ENCODE measurements around the gene SEC63. TPM values are rescaled to one million over a fixed set of nuclear protein-coding genes. Genes with fewer than 3 reads are reported as not detected.

The SEC63 gene
- polyA plus RNA-seq, 1 of the 3 experiments (the other 2 are of a cell fraction): 13.2 TPM

DNA sequence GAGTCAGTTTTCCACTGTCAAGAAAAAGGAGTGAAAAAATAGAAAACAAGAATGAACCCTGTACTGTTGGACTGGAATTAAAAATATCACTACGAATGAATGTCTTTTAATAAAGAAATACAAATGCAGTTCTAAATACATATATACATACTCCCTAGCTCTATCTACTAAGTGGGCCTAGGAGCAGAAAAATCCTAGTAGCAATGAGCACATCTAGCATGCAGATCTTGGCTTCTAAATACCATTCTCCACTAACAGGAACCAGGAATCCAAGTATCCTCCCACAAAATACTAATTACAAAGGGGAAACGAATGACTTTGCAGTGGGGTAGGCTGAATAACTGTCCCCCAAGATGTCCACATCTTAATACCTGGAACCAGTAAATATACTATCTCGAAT lies 25.4 kb downstream of the SEC63 start:
- POLR2A ChIA-PET: no interaction called here
- Histone ChIP-seq H2AFZ (ENCODE audit: low read depth) (no peak overlapping the region), H3K27me3 (ENCODE audit: insufficient read depth) (no peaks in the 10 kb centered on the region), H3K9me3 (no peaks in the 10 kb centered on the region), H3K4me1 (ENCODE audit: control insufficient read depth in 1 of 2, insufficient read depth in 2 of 2, low read depth in 1 of 2, low read length in 1 of 2) (no peaks in the 10 kb centered on the region), H3K27ac (ENCODE audit: low read depth in 2 of 2, low read length in 1 of 2) (no peak overlapping the region), H3K9me2 (no peaks in the 10 kb centered on the region; the same call in 1 of the 2 replicates), H3K9ac (no peak overlapping the region), H3F3A (replicated peaks; ENCODE audit: insufficient read depth) (peaks cover 11% of the 10 kb centered on the region), H3K4me3 (ENCODE audit: low read depth in 2 of 2, low read length in 1 of 2) (no peak overlapping the region), H4K20me1 (ENCODE audit: insufficient read depth) (peaks cover 46% of the 10 kb centered on the region), H3K79me2 (ENCODE audit: insufficient read depth) (peaks cover 79% of the 10 kb centered on the region), H3K36me3 (replicated peaks in 1 of 2; ENCODE audit: control insufficient read depth in 1 of 2, insufficient read depth in 2 of 2, low read length in 1 of 2) (peaks cover 10 to 24% of the 10 kb centered on the region in 2 experiments), H3K4me2 (no peak overlapping the region)
- CTCF ChIA-PET: no interaction called here
- no peak for TF ChIP-seq CHD2 (IDR thresholded peaks at IDR 0.05; ENCODE audit: low read length, partially characterized antibody)
- TF ChIP-seq ZBTB33 (IDR thresholded peaks at IDR 0.05; ENCODE audit: borderline replicate concordance, low read depth): no peak
- TF ChIP-seq MEF2A (IDR thresholded peaks at IDR 0.05; ENCODE audit: borderline replicate concordance, low read depth): no peak
- no peak for TF ChIP-seq ELF1 (IDR thresholded peaks at IDR 0.05)
- no peak for TF ChIP-seq SMC3 (IDR thresholded peaks at IDR 0.05; ENCODE audit: low read depth, low read length)
- TF ChIP-seq MXI1 (IDR thresholded peaks at IDR 0.05; ENCODE audit: low read depth, low read length): no peak
- no peak for TF ChIP-seq NFIC (IDR thresholded peaks at IDR 0.05; ENCODE audit: borderline replicate concordance)
- no peak for TF ChIP-seq FOXM1 (IDR thresholded peaks at IDR 0.05; ENCODE audit: low read depth)
- no peak for TF ChIP-seq GATA2 (CRISPR knock-in tag; IDR thresholded peaks at IDR 0.05)
- no peak for TF ChIP-seq EZH2phosphoT487 (IDR thresholded peaks at IDR 0.05; ENCODE audit: borderline replicate concordance, low read depth)
- TF ChIP-seq, protein P1, sequence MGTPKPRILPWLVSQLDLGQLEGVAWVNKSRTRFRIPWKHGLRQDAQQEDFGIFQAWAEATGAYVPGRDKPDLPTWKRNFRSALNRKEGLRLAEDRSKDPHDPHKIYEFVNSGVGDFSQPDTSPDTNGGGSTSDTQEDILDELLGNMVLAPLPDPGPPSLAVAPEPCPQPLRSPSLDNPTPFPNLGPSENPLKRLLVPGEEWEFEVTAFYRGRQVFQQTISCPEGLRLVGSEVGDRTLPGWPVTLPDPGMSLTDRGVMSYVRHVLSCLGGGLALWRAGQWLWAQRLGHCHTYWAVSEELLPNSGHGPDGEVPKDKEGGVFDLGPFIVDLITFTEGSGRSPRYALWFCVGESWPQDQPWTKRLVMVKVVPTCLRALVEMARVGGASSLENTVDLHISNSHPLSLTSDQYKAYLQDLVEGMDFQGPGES (IDR thresholded peaks at IDR 0.05; ENCODE audit: low read depth, low read length): no peak
- no peak for TF ChIP-seq YY1 (IDR thresholded peaks at IDR 0.05; ENCODE audit: low read depth)
- TF ChIP-seq TEAD4 (IDR thresholded peaks at IDR 0.05; ENCODE audit: borderline replicate concordance, insufficient read depth): no peak
- no peak for TF ChIP-seq RFX5 (IDR thresholded peaks at IDR 0.05; ENCODE audit: low read length)
- TF ChIP-seq, protein P2, sequence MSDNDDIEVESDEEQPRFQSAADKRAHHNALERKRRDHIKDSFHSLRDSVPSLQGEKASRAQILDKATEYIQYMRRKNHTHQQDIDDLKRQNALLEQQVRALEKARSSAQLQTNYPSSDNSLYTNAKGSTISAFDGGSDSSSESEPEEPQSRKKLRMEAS (IDR thresholded peaks at IDR 0.05; ENCODE audit: low read depth): no peak
- TF ChIP-seq RCOR1 (IDR thresholded peaks at IDR 0.05; ENCODE audit: low read length): no peak
- DNase-seq: no peak
- 97% methylated on average over 3 of the region's 3 CpGs for WGBS (ENCODE audit: low lambda C conversion rate)

- H3K36me3 ChIP-seq (replicated peaks in 1 of 2; ENCODE audit: control insufficient read depth in 1 of 2, insufficient read depth in 2 of 2, low read length in 1 of 2): peaks cover 10 to 28% of the 10 kb centered on the region in 2 experiments
- H3K27ac ChIP-seq (ENCODE audit: low read depth in 2 of 2, low read length in 1 of 2): no peak overlapping the region
- TF ChIP-seq FOSL2 (IDR thresholded peaks at IDR 0.05; ENCODE audit: borderline replicate concordance, low read depth): no peak
- no peak for TF ChIP-seq RCOR1 (IDR thresholded peaks at IDR 0.05; ENCODE audit: low read length)
- TF ChIP-seq FOXJ3 (CRISPR knock-in tag; IDR thresholded peaks at IDR 0.05): no peak
- no peak for TF ChIP-seq YY1 (IDR thresholded peaks at IDR 0.05; ENCODE audit: low read depth)
- no peak for TF ChIP-seq CTCF (IDR thresholded peaks at IDR 0.05)
- no peaks in the 10 kb centered on the region for H3K27me3 ChIP-seq (ENCODE audit: insufficient read depth)
- peaks cover 42% of the 10 kb centered on the region for H4K20me1 ChIP-seq (ENCODE audit: insufficient read depth)
- no peaks in the 10 kb centered on the region; the same call in 1 of the 2 replicates for H3K9me2 ChIP-seq
- no peak overlapping the region for H3K9ac ChIP-seq
- H3F3A ChIP-seq (replicated peaks; ENCODE audit: insufficient read depth): peaks cover 11% of the 10 kb centered on the region
- H3K79me2 ChIP-seq (ENCODE audit: insufficient read depth): peaks cover 78% of the 10 kb centered on the region
- DNase-seq: no peak
- ChIA-PET CTCF (interaction anchor here (1.4 kb wide), 1 partner anchor 14 kb away, joined by 3 read pairs; no protein-coding TSS in a partner anchor), POLR2A (no interaction called here)
- no peak overlapping the region for H3K4me2 ChIP-seq
- H3K9me3 ChIP-seq: no peaks in the 10 kb centered on the region
- WGBS (ENCODE audit: low lambda C conversion rate): 94% methylated on average over 2 of the region's 3 CpGs
- no peaks in the 10 kb centered on the region for H3K4me1 ChIP-seq (ENCODE audit: control insufficient read depth in 1 of 2, insufficient read depth in 2 of 2, low read depth in 1 of 2, low read length in 1 of 2)
- H2AFZ ChIP-seq (ENCODE audit: low read depth): no peak overlapping the region
- no peak overlapping the region for H3K4me3 ChIP-seq (ENCODE audit: low read depth in 2 of 2, low read length in 1 of 2)
Observed at GRCh38 chr6:107931894-107932293, 26.1 kb downstream of the SEC63 start.

All from SK-N-SH (cell line).